ENCODE data around the gene CALHM5. TPM values are rescaled to one million over a fixed set of nuclear protein-coding genes. Genes with fewer than 3 reads are reported as not detected.

Gene CALHM5
- total RNA-seq, 1 experiment from 2014 or later: 0.05 TPM

DNA sequence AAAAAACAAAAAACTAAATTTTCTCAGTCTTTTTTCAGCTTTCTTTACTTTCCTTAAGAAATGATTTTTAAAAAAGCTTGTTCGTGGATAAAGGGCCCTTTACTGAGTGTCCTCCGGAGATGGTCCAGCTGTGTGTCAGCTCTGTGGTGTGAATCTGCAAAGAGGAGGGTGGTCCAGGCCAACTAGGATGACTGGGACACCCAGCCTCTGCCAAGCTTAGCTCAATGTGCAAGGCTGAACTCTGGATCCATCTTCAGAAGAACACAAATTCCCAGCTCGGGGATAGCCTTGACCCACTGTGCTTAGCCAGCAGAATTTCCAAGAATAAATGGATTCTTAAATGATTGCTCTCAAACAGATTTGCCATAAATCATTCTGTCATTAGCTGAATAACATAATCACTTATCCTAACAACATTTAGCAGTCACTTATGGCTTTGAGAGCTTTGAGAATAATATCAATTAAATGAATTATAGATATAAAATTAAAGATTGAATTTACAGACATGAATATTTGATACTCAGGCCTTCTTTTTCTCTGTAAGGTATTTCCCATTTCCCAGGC lies 14.2 kb upstream of the CALHM5 start:
- ATAC-seq (no peak), DNase-seq (ENCODE audit: low read depth, low spot score) (no peak)
- CTCF ChIA-PET: interaction anchor here (1.1 kb wide), 1 partner anchor 15 kb away, joined by 4 read pairs; the partner anchor contains the start of gene CALHM5
- intact Hi-C loops (cut with micrococcal nuclease): no loop called here
- H4K20me1 ChIP-seq (ENCODE audit: insufficient read depth): no peaks in the 10 kb centered on the region
- H3K79me2 ChIP-seq (ENCODE audit: insufficient read depth, low read length): no peaks in the 10 kb centered on the region
- no peaks in the 10 kb centered on the region for H3K36me3 ChIP-seq (ENCODE audit: control insufficient read depth in 1 of 2, insufficient read depth in 2 of 2, low read length in 2 of 2)
- RAD21 ChIA-PET (ENCODE audit: low non-redundant PET in 1 of 2, low total read pairs in 2 of 2, uncharacterized antibody in 2 of 2, unreplicated experiment in 2 of 2): no interaction called here
- no peak overlapping the region for H2AFZ ChIP-seq (ENCODE audit: low read depth, low read length, poor library complexity, severe bottlenecking)
- no peaks in the 10 kb centered on the region for H3K27me3 ChIP-seq (ENCODE audit: insufficient read depth, low read length)
- no peak overlapping the region for H3K27ac ChIP-seq (ENCODE audit: low read depth, low read length)
- H3K9ac ChIP-seq (ENCODE audit: low read length): no peak overlapping the region
- H3K4me3 ChIP-seq (replicated peaks in 1 of 2; ENCODE audit: low read depth in 1 of 2, low read length in 2 of 2): no peak overlapping the region
- POLR2A ChIA-PET: no interaction called here
- no peaks in the 10 kb centered on the region for H3K4me1 ChIP-seq (ENCODE audit: control insufficient read depth in 1 of 2, insufficient read depth in 2 of 2, low read length in 2 of 2)
- TF ChIP-seq YY1 (IDR thresholded peaks at IDR 0.05; ENCODE audit: extremely low read depth, insufficient replicate concordance, low read depth, low read length) (no peak), ELF1 (IDR thresholded peaks at IDR 0.05; ENCODE audit: borderline replicate concordance, low read depth) (no peak), EZH2phosphoT487 (IDR thresholded peaks at IDR 0.05; ENCODE audit: borderline replicate concordance) (no peak), SP1 (IDR thresholded peaks at IDR 0.05; ENCODE audit: low read depth) (no peak), TCF7L2 (IDR thresholded peaks at IDR 0.05; ENCODE audit: borderline replicate concordance, extremely low read depth, insufficient read depth, insufficient read length) (no peak), RAD21 (IDR thresholded peaks at IDR 0.05; ENCODE audit: low read depth) (no peak), POLR2AphosphoS5 (IDR thresholded peaks at IDR 0.05; ENCODE audit: low read depth, low read length) (no peak), EGR1 (IDR thresholded peaks at IDR 0.05; ENCODE audit: low read depth) (no peak), POLR2A (IDR thresholded peaks at IDR 0.05; ENCODE audit: borderline replicate concordance, extremely low read depth, insufficient read depth, insufficient read length) (no peak), CEBPB (IDR thresholded peaks at IDR 0.05; ENCODE audit: low read depth) (no peak), CBX3 (IDR thresholded peaks at IDR 0.05; ENCODE audit: low read depth) (no peak)
- TF ChIP-seq, protein P1, sequence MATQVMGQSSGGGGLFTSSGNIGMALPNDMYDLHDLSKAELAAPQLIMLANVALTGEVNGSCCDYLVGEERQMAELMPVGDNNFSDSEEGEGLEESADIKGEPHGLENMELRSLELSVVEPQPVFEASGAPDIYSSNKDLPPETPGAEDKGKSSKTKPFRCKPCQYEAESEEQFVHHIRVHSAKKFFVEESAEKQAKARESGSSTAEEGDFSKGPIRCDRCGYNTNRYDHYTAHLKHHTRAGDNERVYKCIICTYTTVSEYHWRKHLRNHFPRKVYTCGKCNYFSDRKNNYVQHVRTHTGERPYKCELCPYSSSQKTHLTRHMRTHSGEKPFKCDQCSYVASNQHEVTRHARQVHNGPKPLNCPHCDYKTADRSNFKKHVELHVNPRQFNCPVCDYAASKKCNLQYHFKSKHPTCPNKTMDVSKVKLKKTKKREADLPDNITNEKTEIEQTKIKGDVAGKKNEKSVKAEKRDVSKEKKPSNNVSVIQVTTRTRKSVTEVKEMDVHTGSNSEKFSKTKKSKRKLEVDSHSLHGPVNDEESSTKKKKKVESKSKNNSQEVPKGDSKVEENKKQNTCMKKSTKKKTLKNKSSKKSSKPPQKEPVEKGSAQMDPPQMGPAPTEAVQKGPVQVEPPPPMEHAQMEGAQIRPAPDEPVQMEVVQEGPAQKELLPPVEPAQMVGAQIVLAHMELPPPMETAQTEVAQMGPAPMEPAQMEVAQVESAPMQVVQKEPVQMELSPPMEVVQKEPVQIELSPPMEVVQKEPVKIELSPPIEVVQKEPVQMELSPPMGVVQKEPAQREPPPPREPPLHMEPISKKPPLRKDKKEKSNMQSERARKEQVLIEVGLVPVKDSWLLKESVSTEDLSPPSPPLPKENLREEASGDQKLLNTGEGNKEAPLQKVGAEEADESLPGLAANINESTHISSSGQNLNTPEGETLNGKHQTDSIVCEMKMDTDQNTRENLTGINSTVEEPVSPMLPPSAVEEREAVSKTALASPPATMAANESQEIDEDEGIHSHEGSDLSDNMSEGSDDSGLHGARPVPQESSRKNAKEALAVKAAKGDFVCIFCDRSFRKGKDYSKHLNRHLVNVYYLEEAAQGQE (IDR thresholded peaks at IDR 0.05; ENCODE audit: low read depth): no peak
- TF ChIP-seq, protein P2, sequence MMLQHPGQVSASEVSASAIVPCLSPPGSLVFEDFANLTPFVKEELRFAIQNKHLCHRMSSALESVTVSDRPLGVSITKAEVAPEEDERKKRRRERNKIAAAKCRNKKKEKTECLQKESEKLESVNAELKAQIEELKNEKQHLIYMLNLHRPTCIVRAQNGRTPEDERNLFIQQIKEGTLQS (IDR thresholded peaks at IDR 0.05): no peak
- TF ChIP-seq, protein P3, sequence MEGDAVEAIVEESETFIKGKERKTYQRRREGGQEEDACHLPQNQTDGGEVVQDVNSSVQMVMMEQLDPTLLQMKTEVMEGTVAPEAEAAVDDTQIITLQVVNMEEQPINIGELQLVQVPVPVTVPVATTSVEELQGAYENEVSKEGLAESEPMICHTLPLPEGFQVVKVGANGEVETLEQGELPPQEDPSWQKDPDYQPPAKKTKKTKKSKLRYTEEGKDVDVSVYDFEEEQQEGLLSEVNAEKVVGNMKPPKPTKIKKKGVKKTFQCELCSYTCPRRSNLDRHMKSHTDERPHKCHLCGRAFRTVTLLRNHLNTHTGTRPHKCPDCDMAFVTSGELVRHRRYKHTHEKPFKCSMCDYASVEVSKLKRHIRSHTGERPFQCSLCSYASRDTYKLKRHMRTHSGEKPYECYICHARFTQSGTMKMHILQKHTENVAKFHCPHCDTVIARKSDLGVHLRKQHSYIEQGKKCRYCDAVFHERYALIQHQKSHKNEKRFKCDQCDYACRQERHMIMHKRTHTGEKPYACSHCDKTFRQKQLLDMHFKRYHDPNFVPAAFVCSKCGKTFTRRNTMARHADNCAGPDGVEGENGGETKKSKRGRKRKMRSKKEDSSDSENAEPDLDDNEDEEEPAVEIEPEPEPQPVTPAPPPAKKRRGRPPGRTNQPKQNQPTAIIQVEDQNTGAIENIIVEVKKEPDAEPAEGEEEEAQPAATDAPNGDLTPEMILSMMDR (IDR thresholded peaks at IDR 0.05 in 2 of 3, conservative IDR thresholded peaks at IDR 0.05 in 1 of 3; ENCODE audit: borderline replicate concordance in 1 of 3, insufficient read depth in 1 of 3, low read depth in 2 of 3, low read length in 2 of 3): no peak
- no peaks in the 10 kb centered on the region for H3K9me2 ChIP-seq (ENCODE audit: insufficient read depth)
- H3K9me3 ChIP-seq (ENCODE audit: control insufficient read depth in 1 of 2, insufficient read depth in 1 of 2, low read depth in 1 of 2, low read length in 2 of 2): no peaks in the 10 kb centered on the region
- no TSS peak for BruUV-seq (replicated peaks)
- no peak overlapping the region for H3K4me2 ChIP-seq (ENCODE audit: low read length)

Measured in HCT116 (cell line).